K562 (cell line): Measurements from ENCODE around the gene DAG1.

Source experiments
- ELK1 ChIP-seq: sonication (generic); formaldehyde crosslinking; IDR thresholded peaks from 2 replicates; pipeline ENCODE4 v1.8.1; 2022; ENCODE audit warnings: missing genetic modification reagents
- HOMEZ ChIP-seq: fragments of 250-450 bp; sonication (Bioruptor Pico); IDR thresholded peaks from 2 replicates; pipeline ENCODE4 v1.4.0; 2020; ENCODE audit warnings: mild to moderate bottlenecking, moderate library complexity
- MLX ChIP-seq, 2 experiments: fragments of 450-650 bp in 1 of 2; sonication (generic) in 1 of 2; formaldehyde crosslinking; conservative IDR thresholded peaks; 2 replicates each; pipeline versions ENCODE4 v1.4.0 to v1.8.1; 2020 to 2022; ENCODE audit warnings: mild to moderate bottlenecking in 1 of 2, missing genetic modification reagents in 1 of 2
- TCF7 ChIP-seq: sonication (generic); IDR thresholded peaks from 2 replicates; pipeline ENCODE4 v1.6.1; 2016; ENCODE audit warnings: antibody characterized with exemption, borderline replicate concordance

- TF ChIP-seq HOMEZ (CRISPR knock-in tag) = no peak
- no peak for TF ChIP-seq MLX (CRISPR knock-in tag; conservative IDR thresholded peaks at IDR 0.05)
- no peak for TF ChIP-seq ELK1
- no peak for TF ChIP-seq TCF7
These were observed 24.7 kb upstream of the DAG1 start for GRCh38 chr3:49445391-49445790.
